HEK293 (cell line): ENCODE data around the gene HNRNPUL1.

Source experiments
- CTCF ChIA-PET: fragments of 350-600 bp; formaldehyde crosslinking; extraction: SDS; loops from one replicate; lab custom pipeline; 2021; ENCODE audit warnings: antibody characterized with exemption; lab: Yijun Ruan, JAX
- POLR2A ChIA-PET: fragments of 300-600 bp; formaldehyde crosslinking; extraction: SDS; loops from one replicate; lab custom pipeline; 2020; ENCODE audit warnings: antibody characterized with exemption, inconsistent platforms; lab: Yijun Ruan, JAX
- H3K27ac ChIP-seq: fragments of 200-500 bp; sonication (Bioruptor generic); 2 replicates; pipeline ENCODE4 v1.5.1; 2014; ENCODE audit warnings: low read depth, low read length, control low read depth, inconsistent platforms; ENCODE audit errors: extremely low read depth
- H3K36me3 ChIP-seq, 2 experiments: fragments of 200-500 bp in 1 of 2; sonication (Bioruptor generic) in 1 of 2; 1 replicate in 1 of 2; 2 replicates in 1 of 2; pipeline ENCODE4 v1.5.1; 2014 to 2017; ENCODE audit warnings: inconsistent platforms in 2 of 2, low read length in 2 of 2; ENCODE audit not compliant: control insufficient read depth in 2 of 2, insufficient read depth in 1 of 2
- H3K4me1 ChIP-seq: fragments of 200-500 bp; sonication (Bioruptor generic); 2 replicates; pipeline ENCODE4 v1.5.1; 2014; ENCODE audit warnings: mild to moderate bottlenecking, low read length, inconsistent platforms; ENCODE audit not compliant: control insufficient read depth, insufficient read depth
- H3K4me3 ChIP-seq: 2 replicates; pipeline ENCODE4 v1.5.1; 2011; ENCODE audit warnings: low read depth, mild to moderate bottlenecking, control low read depth, low read length, moderate library complexity
- H3K9me3 ChIP-seq: fragments of 200-500 bp; sonication (Bioruptor generic); 2 replicates; pipeline ENCODE4 v1.5.1; 2014; ENCODE audit warnings: low read depth, low read length, inconsistent platforms; ENCODE audit not compliant: control insufficient read depth, insufficient read depth
- EGR2 ChIP-seq: fragments of 450-650 bp; formaldehyde crosslinking; IDR thresholded peaks from 2 replicates; pipeline ENCODE4 v1.5.1; 2016; ENCODE audit warnings: low read depth, missing biosample characterization, missing genetic modification characterization
- GLIS1 ChIP-seq: fragments of 450-650 bp; formaldehyde crosslinking; IDR thresholded peaks from 2 replicates; pipeline ENCODE4 v1.5.1; 2016; ENCODE audit warnings: missing biosample characterization, missing genetic modification characterization
- GLIS2 ChIP-seq: fragments of 450-650 bp; formaldehyde crosslinking; IDR thresholded peaks from 2 replicates; pipeline ENCODE4 v1.5.1; 2016; ENCODE audit warnings: missing biosample characterization, missing genetic modification characterization
- KLF1 ChIP-seq: fragments of 450-650 bp; formaldehyde crosslinking; IDR thresholded peaks from 2 replicates; pipeline ENCODE4 v1.5.1; 2016; ENCODE audit warnings: missing biosample characterization, missing genetic modification characterization
- KLF9 ChIP-seq: fragments of 450-650 bp; formaldehyde crosslinking; IDR thresholded peaks from 2 replicates; pipeline ENCODE4 v1.5.1; 2016; ENCODE audit warnings: missing biosample characterization, missing genetic modification characterization, low read depth
- PATZ1 ChIP-seq: fragments of 450-650 bp; formaldehyde crosslinking; IDR thresholded peaks from 2 replicates; pipeline ENCODE4 v1.5.1; 2016; ENCODE audit warnings: missing biosample characterization, missing genetic modification characterization
- PRDM1 ChIP-seq: fragments of 450-650 bp; formaldehyde crosslinking; IDR thresholded peaks from 2 replicates; pipeline ENCODE4; 2016; ENCODE audit warnings: missing biosample characterization, missing genetic modification characterization
- SP2 ChIP-seq: fragments of 450-650 bp; formaldehyde crosslinking; IDR thresholded peaks from 2 replicates; pipeline ENCODE4 v1.5.1; 2016; ENCODE audit warnings: missing biosample characterization, missing genetic modification characterization
- SP3 ChIP-seq: fragments of 450-650 bp; formaldehyde crosslinking; IDR thresholded peaks from 2 replicates; pipeline ENCODE4 v1.5.1; 2016; ENCODE audit warnings: missing biosample characterization, missing genetic modification characterization
- SP7 ChIP-seq: fragments of 450-650 bp; formaldehyde crosslinking; IDR thresholded peaks from 2 replicates; pipeline ENCODE4 v1.5.1; 2016; ENCODE audit warnings: missing biosample characterization, missing genetic modification characterization
- WT1 ChIP-seq: fragments of 450-650 bp; formaldehyde crosslinking; IDR thresholded peaks from 2 replicates; pipeline ENCODE4 v1.5.1; 2016; ENCODE audit warnings: missing biosample characterization, missing genetic modification characterization
- ZBTB21 ChIP-seq: fragments of 450-650 bp; formaldehyde crosslinking; IDR thresholded peaks from 2 replicates; pipeline ENCODE4 v1.5.1; 2017; ENCODE audit warnings: missing biosample characterization, missing genetic modification characterization
- ZBTB48 ChIP-seq: fragments of 450-650 bp; formaldehyde crosslinking; IDR thresholded peaks from 2 replicates; pipeline ENCODE4 v1.5.1; 2016; ENCODE audit warnings: missing biosample characterization, missing genetic modification characterization
- ZFHX2 ChIP-seq: fragments of 450-650 bp; formaldehyde crosslinking; conservative IDR thresholded peaks from 2 replicates; pipeline ENCODE4 v1.5.1; 2016; ENCODE audit warnings: missing biosample characterization, missing genetic modification characterization
- ZFP69B ChIP-seq: fragments of 450-650 bp; formaldehyde crosslinking; IDR thresholded peaks from 2 replicates; pipeline ENCODE4 v1.5.1; 2016; ENCODE audit warnings: missing biosample characterization, missing genetic modification characterization
- ZIC2 ChIP-seq: fragments of 450-650 bp; formaldehyde crosslinking; IDR thresholded peaks from 2 replicates; pipeline ENCODE4 v1.5.1; 2016; ENCODE audit warnings: missing biosample characterization, missing genetic modification characterization
- ZNF24 ChIP-seq: fragments of 450-650 bp; formaldehyde crosslinking; IDR thresholded peaks from 2 replicates; pipeline ENCODE4 v1.5.1; 2016; ENCODE audit warnings: missing biosample characterization, missing genetic modification characterization
- ZNF366 ChIP-seq: fragments of 450-650 bp; formaldehyde crosslinking; conservative IDR thresholded peaks from 2 replicates; pipeline ENCODE4 v1.5.1; 2016; ENCODE audit warnings: missing biosample characterization, missing genetic modification characterization
- ZNF398 ChIP-seq: fragments of 450-650 bp; formaldehyde crosslinking; IDR thresholded peaks from 2 replicates; pipeline ENCODE4 v1.5.1; 2017; ENCODE audit warnings: missing biosample characterization, missing genetic modification characterization
- ZNF510 ChIP-seq: fragments of 450-650 bp; formaldehyde crosslinking; IDR thresholded peaks from 2 replicates; pipeline ENCODE4 v1.5.1; 2018; ENCODE audit warnings: mild to moderate bottlenecking, missing genetic modification characterization, missing biosample characterization; ENCODE audit not compliant: insufficient replicate concordance
- ZNF600 ChIP-seq: fragments of 450-650 bp; formaldehyde crosslinking; IDR thresholded peaks from 2 replicates; pipeline ENCODE4 v1.5.1; 2016; ENCODE audit warnings: missing biosample characterization, missing genetic modification characterization
- ZNF660 ChIP-seq: fragments of 450-650 bp; IDR thresholded peaks from 2 replicates; pipeline ENCODE4 v1.5.1; 2018; ENCODE audit warnings: missing biosample characterization, mild to moderate bottlenecking, missing genetic modification characterization
- ZNF677 ChIP-seq: fragments of 450-650 bp; IDR thresholded peaks from 2 replicates; pipeline ENCODE4 v1.5.0; 2018; ENCODE audit warnings: missing biosample characterization, mild to moderate bottlenecking, missing genetic modification characterization, moderate library complexity
- ZNF830 ChIP-seq: fragments of 450-650 bp; IDR thresholded peaks from 2 replicates; pipeline ENCODE4 v1.5.0; 2018; ENCODE audit warnings: missing biosample characterization, missing genetic modification characterization, low read depth, mild to moderate bottlenecking, moderate library complexity
- ZSCAN16 ChIP-seq: fragments of 450-650 bp; formaldehyde crosslinking; IDR thresholded peaks from 2 replicates; pipeline ENCODE4 v1.5.1; 2016; ENCODE audit warnings: missing biosample characterization, missing genetic modification characterization
- TF ChIP-seq, protein P1 (sequence below): fragments of 450-650 bp; formaldehyde crosslinking; IDR thresholded peaks from 2 replicates; pipeline ENCODE4 v1.5.1; 2016; ENCODE audit warnings: missing biosample characterization, missing genetic modification characterization
- TF ChIP-seq, protein P2 (sequence below): fragments of 450-650 bp; formaldehyde crosslinking; IDR thresholded peaks from 2 replicates; pipeline ENCODE4 v1.5.1; 2016; ENCODE audit warnings: missing biosample characterization, missing genetic modification characterization

HNRNPUL1 gene

DNA sequence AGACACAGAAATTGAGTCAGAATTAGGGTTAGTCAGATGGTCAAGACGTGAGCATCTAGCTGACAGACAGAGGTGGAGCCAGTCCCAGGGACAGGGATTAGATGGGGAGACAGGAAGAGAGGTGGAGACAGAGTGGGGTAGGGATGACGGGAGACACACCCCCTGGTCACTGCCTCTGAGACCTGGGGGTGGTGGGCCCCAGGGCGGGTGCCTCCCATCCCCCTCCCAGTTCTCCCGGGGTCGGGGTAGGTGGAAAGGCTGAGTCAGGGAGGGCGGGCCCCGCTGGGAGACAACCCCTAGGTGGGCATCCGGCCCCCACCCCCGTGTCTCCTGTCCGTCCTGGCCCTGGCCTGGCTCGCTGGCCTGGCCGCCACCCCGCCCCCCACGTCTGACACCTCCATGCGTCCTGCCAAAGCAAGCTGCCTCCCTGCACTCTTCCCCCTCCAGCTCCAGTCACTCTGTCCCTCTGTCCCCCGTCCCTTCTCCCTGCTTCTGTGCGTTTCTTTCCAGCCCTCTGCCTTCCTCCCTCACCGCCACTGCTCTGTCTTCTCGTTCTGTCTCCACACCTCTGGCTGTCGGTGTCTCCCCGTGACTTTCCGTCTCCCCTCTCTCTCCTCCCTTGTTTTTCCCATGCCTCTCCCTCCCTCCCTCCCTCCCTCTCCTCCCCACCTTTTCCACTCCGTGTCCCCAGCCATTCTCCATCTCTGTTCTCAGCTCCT, 60.9 kb downstream of the HNRNPUL1 start:
- Histone ChIP-seq H3K4me3 (no peak overlapping the region), H3K27ac (peak overlapping the region; percentile 33; the same call in 1 of the 2 replicates), H3K9me3 (no peaks in the 10 kb centered on the region), H3K36me3 (peaks cover 12 to 41% of the 10 kb centered on the region in 2 experiments; a peak in 2 of 3 replicates), H3K4me1 (peaks cover 22% of the 10 kb centered on the region)
- POLR2A ChIA-PET: interaction anchor here (0.6 to 2.5 kb wide), 9 partner anchors 11 to 576 kb away, joined by 3 to 10 read pairs (median 4); partner anchors contain the start of genes DMAC2 and HNRNPUL1
- TF ChIP-seq EGR2 (tag by site-specific recombination) (peak; percentile 85), SP3 (tag by site-specific recombination) (0 out of 2 replicates have a peak, but pooled peaks have one; percentile 38), ZNF24 (tag by site-specific recombination) (no peak), WT1 (tag by site-specific recombination) (peak; percentile 41), ZNF510 (no peak), PATZ1 (peak; percentile 47; the same call in 1 of the 2 replicates), KLF1 (tag by site-specific recombination) (peak; percentile 86), ZFHX2 (tag by site-specific recombination) (peak; percentile 88), ZBTB21 (tag by site-specific recombination) (0 out of 2 replicates have a peak, but pooled peaks have one; percentile 11), SP2 (tag by site-specific recombination) (peak; percentile 65), ZNF366 (tag by site-specific recombination) (peak; percentile 80), KLF9 (tag by site-specific recombination) (peak; percentile 71), ZIC2 (tag by site-specific recombination) (peak; percentile 27), ZNF677 (tag by site-specific recombination) (no peak), GLIS1 (tag by site-specific recombination) (peak; percentile 82), GLIS2 (tag by site-specific recombination) (peak; percentile 95), ZNF600 (tag by site-specific recombination) (peak; percentile 86), ZFP69B (tag by site-specific recombination) (peak; percentile 96), ZNF830 (tag by site-specific recombination) (no peak), ZSCAN16 (tag by site-specific recombination) (no peak), ZNF660 (tag by site-specific recombination) (no peak), SP7 (tag by site-specific recombination) (peak; percentile 90), ZBTB48 (peak; percentile 41; the same call in 1 of the 2 replicates), PRDM1 (peak; percentile 55; the same call in 1 of the 2 replicates), ZNF398 (tag by site-specific recombination) (peak; percentile 84)
- TF ChIP-seq, protein P1, sequence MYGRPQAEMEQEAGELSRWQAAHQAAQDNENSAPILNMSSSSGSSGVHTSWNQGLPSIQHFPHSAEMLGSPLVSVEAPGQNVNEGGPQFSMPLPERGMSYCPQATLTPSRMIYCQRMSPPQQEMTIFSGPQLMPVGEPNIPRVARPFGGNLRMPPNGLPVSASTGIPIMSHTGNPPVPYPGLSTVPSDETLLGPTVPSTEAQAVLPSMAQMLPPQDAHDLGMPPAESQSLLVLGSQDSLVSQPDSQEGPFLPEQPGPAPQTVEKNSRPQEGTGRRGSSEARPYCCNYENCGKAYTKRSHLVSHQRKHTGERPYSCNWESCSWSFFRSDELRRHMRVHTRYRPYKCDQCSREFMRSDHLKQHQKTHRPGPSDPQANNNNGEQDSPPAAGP (tag by site-specific recombination): peak; percentile 83
- TF ChIP-seq, protein P2, sequence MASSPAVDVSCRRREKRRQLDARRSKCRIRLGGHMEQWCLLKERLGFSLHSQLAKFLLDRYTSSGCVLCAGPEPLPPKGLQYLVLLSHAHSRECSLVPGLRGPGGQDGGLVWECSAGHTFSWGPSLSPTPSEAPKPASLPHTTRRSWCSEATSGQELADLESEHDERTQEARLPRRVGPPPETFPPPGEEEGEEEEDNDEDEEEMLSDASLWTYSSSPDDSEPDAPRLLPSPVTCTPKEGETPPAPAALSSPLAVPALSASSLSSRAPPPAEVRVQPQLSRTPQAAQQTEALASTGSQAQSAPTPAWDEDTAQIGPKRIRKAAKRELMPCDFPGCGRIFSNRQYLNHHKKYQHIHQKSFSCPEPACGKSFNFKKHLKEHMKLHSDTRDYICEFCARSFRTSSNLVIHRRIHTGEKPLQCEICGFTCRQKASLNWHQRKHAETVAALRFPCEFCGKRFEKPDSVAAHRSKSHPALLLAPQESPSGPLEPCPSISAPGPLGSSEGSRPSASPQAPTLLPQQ: peak; percentile 94
- CTCF ChIA-PET: interaction anchor here (0.6 to 1.7 kb wide), 5 partner anchors 11 to 426 kb away, joined by 3 to 9 read pairs (median 4); partner anchors contain the start of gene TGFB1
